ELF-1 (cell line): ENCODE data around the gene MUS81.
"Not testable (repeated sequence)": the region's sequence is repeated elsewhere in the genome, so short reads cannot be mapped to it uniquely, and the experiment has no call there.

Experiments used
- DNase-seq: peaks from one replicate; pipeline ENCODE4 v3.0.0-alpha.2; 2016; ENCODE audit warnings: low read depth, low spot score

Gene MUS81

GRCh38 chr11:65860278-65861164 lies at the start of gene MUS81:
Gene MUS81, plus strand, starts transcription at chr11:65860433. Its CDS starts 321 bp downstream, at chr11:65860754.
- peak; percentile 99 for DNase-seq

- DNase-seq, result no peak
Observed at GRCh38 chr11:65811764-65812475, 48.3 kb upstream of the MUS81 start.

- DNase-seq, result no peak
Observed at GRCh38 chr11:65814131-65814985, 45.9 kb upstream of the MUS81 start.

GRCh38 chr11:65814986-65815565 lies 45.2 kb upstream of the MUS81 start:
- no peak for DNase-seq

DNA sequence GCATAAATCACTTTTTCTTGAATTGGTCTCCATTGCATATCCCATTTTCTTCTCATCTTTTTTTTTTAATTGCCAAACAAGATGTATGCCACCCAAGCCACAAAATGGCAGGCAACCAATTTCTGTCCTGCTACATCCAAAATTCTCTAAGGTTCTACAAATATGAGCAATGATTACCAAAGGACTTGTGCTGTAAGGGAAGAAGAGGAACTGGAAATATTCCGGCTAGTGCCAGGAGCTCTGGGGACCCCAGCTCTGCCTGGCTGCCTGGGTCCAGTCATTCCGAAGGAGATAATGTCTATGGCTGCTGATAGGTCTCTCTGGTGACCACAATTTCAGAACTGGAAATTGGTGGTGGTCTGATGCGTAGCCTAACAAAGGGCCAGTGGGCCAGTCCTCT lies 43.5 kb upstream of the MUS81 start:
- no peak for DNase-seq

DNA sequence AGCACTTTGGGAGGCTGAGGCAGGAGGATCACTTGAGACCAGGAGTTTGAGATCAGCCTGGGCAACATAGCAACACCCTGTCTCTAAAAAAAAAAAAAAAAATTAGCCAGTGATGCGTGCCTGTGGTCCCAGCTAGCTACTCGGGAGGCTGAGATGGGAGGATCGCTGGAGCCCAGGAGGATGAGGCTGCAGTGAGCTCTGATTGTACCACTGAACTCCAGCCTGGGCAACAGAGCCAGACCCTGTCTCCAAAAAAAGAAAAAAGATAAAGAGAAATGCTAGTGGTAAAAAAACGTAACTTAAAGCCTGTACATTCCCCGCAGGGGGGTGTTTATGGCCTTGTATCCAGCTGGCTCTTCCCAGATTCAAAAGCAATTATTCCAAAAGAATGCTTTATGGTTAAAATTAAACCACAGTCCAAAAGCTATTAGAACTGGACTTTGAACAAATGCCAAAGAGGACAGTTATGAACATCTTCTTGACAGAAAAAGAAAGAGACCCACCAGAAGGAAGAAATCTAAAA lies 42.9 kb upstream of the MUS81 start:
- no peak for DNase-seq

GRCh38 chr11:65817835-65818680 lies 42.2 kb upstream of the MUS81 start:
- peak; percentile 93 for DNase-seq

- no peak for DNase-seq
Observed at GRCh38 chr11:65821107-65821506, 39.1 kb upstream of the MUS81 start.

DNA sequence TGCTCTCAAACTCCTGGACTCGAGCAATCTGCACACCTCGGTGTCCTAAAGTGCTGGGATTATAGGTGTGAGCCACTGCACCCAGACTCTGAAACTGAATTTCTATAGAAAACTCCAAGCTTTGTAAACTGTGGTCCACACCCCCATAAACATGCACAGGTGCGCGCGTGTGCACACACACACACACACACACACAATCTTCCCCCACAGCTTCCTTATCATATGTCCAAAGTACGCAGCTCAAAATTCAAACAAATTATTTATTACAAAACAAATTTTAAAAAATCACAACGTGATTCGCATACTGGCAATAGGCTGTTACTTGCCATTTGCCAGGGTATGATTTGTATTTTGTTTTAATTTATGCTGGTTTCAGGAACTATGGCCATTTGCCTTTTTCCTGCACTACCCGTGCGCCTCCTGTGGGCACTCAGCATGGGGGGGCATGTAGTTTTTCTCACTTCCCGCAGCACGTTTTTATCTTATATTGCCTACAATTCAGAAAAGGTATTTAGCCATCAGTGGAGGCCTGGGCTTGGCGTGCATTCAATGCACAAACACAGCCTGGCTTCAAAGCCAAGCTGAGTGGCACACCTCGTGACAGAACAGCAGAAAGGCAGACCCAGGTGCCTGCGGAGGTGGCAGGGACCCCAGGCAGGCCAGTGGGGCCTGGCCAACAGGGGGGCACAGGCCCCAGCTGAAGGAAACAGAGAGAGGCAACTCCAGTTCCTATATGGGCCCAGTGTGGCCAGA lies 37.3 kb upstream of the MUS81 start:
- DNase-seq, result no peak

DNA sequence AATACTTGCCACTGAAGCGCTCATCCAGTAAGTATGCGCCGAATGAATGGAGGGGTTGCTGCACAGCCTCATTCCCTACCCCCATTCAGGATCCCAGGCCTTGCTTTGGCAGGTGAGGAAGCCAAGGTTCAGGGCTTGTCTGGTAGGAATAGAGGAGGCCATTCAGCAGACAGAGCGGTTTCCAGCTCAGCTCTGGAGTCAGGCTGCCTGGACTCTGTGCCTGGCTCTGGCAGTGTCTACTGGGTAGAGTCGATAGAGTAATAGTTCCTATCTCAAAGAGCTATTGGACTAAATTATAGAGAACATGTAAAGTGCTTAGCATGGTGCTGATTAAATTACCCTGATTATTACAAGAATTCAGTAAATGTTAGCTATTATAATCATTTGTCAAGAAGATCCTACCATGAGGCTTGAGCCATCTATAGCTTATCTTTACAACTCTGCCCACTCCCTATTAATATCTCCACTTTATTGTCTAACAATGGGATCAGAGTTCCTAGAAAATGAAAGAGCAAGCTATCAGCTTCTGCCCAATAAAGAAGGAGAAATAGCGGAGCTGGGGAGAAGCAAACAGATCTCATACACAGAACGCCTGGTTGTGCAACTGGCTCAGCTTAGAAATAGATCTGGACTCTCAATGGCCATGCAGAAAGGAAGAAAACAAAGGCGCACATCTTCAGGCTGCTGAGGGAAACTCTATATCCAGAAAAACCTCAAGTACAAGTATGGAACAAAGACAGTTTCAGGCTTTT lies 33.1 kb upstream of the MUS81 start:
- DNase-seq, result no peak

GRCh38 chr11:65829459-65829858 lies 30.8 kb upstream of the MUS81 start:
- DNase-seq, result no peak

DNA sequence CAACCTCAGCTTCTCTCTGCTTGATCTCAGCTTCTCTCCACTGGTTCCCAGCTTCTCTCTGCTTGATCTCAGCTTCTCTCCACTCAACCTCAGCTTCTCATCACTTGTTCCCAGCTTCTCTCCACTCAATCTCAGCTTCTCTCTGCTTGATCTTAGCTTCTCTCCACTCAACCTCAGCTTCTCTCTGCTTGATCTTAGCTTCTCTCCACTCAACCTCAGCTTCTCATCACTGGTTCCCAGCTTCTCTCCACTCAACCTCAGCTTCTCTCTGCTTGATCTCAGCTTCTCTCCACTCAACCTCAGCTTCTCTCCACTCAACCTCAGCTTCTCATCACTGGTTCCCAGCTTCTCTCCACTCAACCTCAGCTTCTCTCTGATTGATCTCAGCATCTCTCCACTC lies 28.0 kb upstream of the MUS81 start:
- not testable (repeated sequence) for DNase-seq

GRCh38 chr11:65833297-65834030 lies 26.8 kb upstream of the MUS81 start, which contains the start of gene SNX32:
Gene SNX32, plus strand, starts transcription at chr11:65833963. Its CDS starts 103 bp downstream, at chr11:65834066.
- DNase-seq, result peak; percentile 97

DNA sequence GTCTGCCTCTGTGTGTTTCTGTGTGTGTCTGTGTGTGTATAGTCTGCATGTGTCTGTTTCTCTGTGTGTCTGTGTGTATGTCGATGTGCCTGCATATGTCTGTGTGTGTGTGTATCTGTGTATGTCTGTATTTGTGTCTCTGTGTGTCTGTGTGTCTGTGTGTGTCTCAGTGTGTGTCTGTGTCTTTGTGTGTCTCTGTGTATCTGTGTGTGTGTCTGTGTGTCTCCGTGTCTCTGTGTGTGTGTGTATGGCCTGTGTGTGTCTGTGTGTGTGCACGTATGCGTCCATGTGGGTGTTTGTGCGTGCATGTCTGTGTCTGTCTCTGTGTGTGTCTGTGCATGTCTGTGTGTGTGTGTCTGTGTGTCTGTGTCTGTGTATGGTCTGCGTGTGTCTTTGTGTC lies 26.0 kb upstream of the MUS81 start:
- DNase-seq, result no peak

DNA sequence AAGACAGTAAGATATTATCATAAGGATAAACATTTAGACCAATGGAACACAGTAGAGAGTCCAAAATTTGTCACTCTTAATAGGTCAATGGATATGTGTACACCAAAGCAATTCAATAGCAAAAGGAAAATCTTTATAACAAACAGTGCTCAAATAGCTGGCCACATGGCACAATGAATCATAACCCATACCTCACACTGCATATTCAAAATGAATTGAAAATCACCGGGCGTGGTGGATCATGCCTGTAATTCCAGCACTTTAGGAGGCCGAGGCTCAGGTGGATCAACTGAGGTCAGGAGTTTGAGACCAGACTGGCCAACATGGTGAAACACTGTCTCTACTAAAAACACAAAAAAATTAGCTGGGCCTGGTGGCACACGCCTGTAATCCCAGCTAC lies 18.1 kb upstream of the MUS81 start:
- no peak for DNase-seq

- no peak for DNase-seq
Observed at GRCh38 chr11:65843811-65844210, 16.4 kb upstream of the MUS81 start.

DNA sequence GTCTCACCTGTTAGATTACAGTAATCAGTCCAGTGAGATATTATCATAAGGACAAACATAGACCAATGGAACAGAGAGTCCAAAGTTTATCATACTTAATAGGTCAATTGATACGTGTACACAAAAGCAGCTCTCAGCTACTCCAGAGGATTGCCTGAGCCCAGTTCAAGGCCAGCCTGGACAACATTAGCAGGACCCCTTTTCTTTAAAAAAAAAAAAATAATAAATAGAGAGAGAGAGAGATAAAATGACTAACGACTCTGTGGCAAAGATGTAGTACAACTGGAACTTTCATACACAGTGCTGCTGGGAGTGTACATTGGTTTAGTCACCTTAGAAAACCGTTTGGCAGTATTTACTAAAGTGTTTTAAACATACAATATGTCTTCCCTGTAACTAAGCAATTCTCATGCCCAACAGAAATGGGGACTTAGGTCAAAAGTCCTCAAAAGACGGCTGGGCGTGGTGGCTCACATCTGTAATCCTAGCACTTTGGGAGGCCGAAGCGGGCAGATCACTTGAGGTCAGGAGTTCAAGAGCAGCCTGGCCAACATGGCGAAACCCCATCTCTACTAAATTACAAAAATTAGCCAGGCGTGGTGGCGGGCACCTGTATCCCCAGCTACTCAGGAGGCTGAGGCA lies 15.9 kb upstream of the MUS81 start:
- DNase-seq, result no peak

DNA sequence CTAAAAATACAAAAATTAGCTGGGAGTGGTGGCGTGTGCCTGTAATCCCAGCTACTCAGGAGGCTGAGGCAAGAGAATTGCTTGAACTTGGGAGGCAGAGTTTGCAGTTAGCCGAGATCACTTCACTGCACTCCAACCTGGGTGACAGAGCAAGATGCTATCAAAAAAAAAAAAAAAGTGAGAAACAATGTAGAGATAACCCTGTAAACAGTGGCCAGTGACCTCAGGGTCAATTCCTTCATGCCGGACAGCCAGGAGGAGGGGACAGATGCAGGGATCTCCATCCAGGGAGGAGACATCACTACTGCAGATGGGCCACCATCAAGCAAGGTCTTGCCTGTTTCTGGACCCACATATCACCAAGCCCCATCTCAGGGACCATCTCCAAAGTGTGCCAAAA lies 12.5 kb upstream of the MUS81 start:
- DNase-seq, result no peak
